Colonic mucosa (tissue), 4 donors: ENCODE results near the gene MMP25. TPM values are rescaled to one million over a fixed set of nuclear protein-coding genes. Genes with fewer than 3 reads are reported as not detected.

Source experiments
- DNase-seq: peaks from one replicate; pipeline ENCODE4 v3.0.0-alpha.2; 2020
- H3K27ac ChIP-seq: fragments of 200-600 bp; one replicate; pipeline ENCODE4 v1.8.0; 2021
- H3K27me3 ChIP-seq: fragments of 200-600 bp; one replicate; pipeline ENCODE4 v1.8.0; 2021
- H3K36me3 ChIP-seq: fragments of 200-600 bp; one replicate; pipeline ENCODE4 v1.8.0; 2021
- H3K4me1 ChIP-seq: fragments of 200-600 bp; one replicate; pipeline ENCODE4 v1.8.0; 2021; ENCODE audit warnings: mild to moderate bottlenecking
- H3K4me3 ChIP-seq: fragments of 200-600 bp; one replicate; pipeline ENCODE4 v1.8.0; 2021
- H3K9ac ChIP-seq, 2 donors: one replicate each; pipeline ENCODE4 v1.7.0; 2013; ENCODE audit warnings: control low read depth in 2 of 2, low read depth in 2 of 2, low read length in 2 of 2
- H3K9me3 ChIP-seq: fragments of 200-600 bp; one replicate; pipeline ENCODE4 v1.8.0; 2021
- intact Hi-C: fragments of 100-400 bp; cut with DNase I; formaldehyde crosslinking; loops from one replicate; pipeline ENCODE4 v1.14.1; 2022
- total RNA-seq, 2 donors: library from RNA; stranded (reverse); fragmentation: NEBNext Ultra II Directional in 1 of 2; extraction: Animal tissue kit (Norgen Biotek cat#: 25700) in 1 of 2; gene quantifications; one replicate each; pipeline ENCODE4 v1.2.1, GENCODE V29; 2021
- TF ChIP-seq, protein P1 (sequence below): fragments of 200-600 bp; IDR thresholded peaks from one replicate; pipeline ENCODE4 v1.8.0; 2022; ENCODE audit warnings: antibody characterized with exemption, mild to moderate bottlenecking
- donor health status: healthy.
- donor health status: DM: no; HTN: no; CAD: no.
- donor health status: DM: no; HTN: no; CAD: no.

The MMP25 gene
- total RNA-seq, 2 donors from 2014 or later: 0.44 to 0.88 TPM

DNA sequence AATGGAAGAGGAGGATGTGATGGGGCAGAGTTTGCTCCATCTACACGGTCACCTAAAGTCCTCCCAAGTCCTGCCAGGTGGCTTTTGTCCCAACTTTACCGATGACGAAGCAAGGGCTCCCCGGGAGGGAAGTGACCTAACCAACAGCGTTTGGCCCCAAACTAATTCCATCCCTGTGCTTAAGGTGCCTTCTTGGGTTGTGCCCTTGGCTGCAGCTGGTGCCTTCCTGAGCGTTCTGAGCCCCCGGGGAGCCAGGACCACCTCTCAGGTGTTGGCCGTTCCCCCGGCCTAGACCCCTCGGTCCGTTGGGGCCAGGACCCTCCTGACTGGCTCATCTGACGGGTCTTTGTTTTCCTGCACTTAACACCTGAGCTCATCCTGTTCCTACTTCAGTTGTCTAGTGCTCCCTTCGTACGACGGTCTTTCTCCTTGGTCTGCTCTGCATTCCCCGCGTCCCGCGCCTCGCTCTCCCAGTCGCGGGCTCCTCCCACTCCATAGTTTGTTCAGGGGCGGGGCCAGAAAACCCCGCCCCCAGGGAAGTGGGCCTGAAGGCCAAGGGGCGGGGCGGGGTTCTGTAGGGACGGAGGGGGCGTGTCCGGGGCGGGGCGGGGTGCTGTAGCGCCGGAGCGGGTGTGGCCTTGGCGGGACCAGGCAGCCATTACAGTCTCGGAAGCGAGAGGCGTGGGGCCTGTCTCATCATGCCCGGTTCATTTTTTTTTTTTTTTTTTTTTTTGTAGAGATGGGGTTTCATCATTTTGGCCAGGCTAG lies 53.6 kb downstream of the MMP25 start:
- H3K4me3 ChIP-seq: no peak overlapping the region

DNA sequence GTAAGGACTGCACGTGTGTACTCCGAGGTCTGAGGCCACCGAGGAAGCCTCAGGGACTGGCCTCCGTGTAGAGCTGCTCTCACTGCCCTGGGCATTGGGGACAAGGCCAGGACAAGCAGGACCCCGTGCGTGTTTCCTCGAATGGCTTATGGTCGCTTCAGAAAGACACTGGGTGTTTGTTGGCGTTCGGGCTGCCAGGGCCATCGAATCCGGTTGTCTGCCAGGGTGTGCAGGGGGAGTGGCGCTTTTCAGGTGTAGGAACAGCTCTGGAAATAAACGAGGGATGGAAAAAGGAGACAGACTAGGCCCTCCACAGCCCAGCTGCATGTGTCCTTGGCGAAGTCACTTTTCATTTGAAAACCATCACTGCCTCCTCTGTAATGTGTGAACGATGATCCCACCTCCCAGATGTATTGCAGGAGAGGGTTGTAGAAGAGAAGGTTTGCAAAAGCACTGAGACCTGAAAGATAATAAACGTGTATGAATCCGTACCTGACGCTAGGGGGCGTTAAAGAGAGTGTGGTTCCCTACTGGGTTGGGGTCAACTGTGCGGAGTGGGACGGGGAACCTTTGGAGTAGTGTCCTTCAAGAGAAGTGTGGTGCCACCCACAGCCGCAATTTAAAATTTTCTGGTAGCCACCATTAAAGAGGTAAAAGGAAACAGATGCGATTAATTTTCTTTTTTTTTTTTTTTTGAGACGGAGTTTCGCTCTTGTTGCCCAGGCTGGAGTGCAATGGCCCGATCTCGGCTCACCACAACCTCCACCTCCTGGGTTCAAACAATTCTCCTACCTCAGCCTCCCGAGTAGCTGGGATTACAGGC lies 54.9 kb downstream of the MMP25 start:
- no peaks in the 10 kb centered on the region for H3K4me1 ChIP-seq
- DNase-seq: peak; percentile 62
- TF ChIP-seq, protein P1, sequence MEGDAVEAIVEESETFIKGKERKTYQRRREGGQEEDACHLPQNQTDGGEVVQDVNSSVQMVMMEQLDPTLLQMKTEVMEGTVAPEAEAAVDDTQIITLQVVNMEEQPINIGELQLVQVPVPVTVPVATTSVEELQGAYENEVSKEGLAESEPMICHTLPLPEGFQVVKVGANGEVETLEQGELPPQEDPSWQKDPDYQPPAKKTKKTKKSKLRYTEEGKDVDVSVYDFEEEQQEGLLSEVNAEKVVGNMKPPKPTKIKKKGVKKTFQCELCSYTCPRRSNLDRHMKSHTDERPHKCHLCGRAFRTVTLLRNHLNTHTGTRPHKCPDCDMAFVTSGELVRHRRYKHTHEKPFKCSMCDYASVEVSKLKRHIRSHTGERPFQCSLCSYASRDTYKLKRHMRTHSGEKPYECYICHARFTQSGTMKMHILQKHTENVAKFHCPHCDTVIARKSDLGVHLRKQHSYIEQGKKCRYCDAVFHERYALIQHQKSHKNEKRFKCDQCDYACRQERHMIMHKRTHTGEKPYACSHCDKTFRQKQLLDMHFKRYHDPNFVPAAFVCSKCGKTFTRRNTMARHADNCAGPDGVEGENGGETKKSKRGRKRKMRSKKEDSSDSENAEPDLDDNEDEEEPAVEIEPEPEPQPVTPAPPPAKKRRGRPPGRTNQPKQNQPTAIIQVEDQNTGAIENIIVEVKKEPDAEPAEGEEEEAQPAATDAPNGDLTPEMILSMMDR: peak; percentile 49
- no peak overlapping the region for H3K4me3 ChIP-seq
- no peak overlapping the region for H3K27ac ChIP-seq
- intact Hi-C loops: no loop called here
- H3K27me3 ChIP-seq: no peaks in the 10 kb centered on the region
- H3K9me3 ChIP-seq: no peaks in the 10 kb centered on the region
- no peaks in the 10 kb centered on the region for H3K36me3 ChIP-seq
- H3K9ac ChIP-seq: no peak overlapping the region

More for the DNA sequence above, 53.6 kb downstream of the MMP25 start:
- intact Hi-C loops: no loop called here
- no peak overlapping the region for H3K27ac ChIP-seq
- no peak overlapping the region for H3K9ac ChIP-seq
- peak; percentile 97 for DNase-seq
- TF ChIP-seq, protein P1: no peak
- H3K4me1 ChIP-seq: no peaks in the 10 kb centered on the region
- H3K9me3 ChIP-seq: no peaks in the 10 kb centered on the region
- no peaks in the 10 kb centered on the region for H3K36me3 ChIP-seq
- H3K27me3 ChIP-seq: no peaks in the 10 kb centered on the region

DNA sequence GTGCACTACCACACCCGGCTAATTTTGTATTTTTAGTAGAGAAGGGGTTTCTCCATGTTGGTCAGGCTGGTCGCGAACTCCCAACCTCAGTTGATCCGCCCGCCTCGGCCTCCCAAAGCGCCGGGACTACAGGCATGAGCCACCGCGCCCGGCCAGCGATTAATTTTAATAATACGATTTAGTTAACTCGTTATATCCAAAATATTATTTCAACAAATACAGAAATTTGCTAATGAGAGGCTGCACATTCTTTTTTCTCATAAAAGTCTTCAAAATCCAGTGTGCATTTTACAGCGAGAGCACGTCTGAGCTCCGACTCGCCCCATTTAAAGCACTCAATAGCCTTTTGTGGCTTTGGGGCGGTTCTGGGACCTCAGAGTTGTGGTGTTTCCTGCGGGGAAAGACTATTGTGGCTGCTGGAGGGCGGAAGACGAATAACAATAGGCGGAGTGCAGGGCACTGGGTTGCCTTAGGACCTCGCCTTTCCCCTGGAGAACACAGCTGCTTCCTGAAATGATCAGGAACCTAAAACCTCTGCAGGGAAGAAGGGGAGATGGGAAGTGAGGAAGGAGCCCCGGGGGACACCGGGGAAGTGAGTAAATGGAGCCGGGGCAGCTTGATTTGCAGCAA lies 55.6 kb downstream of the MMP25 start:
- no peak overlapping the region for H3K27ac ChIP-seq
- intact Hi-C loops: no loop called here
- H3K27me3 ChIP-seq: no peaks in the 10 kb centered on the region
- TF ChIP-seq, protein P1: no peak
- H3K4me3 ChIP-seq: no peak overlapping the region
- no peaks in the 10 kb centered on the region for H3K9me3 ChIP-seq
- H3K9ac ChIP-seq: no peak overlapping the region
- H3K36me3 ChIP-seq: no peaks in the 10 kb centered on the region
- no peaks in the 10 kb centered on the region for H3K4me1 ChIP-seq
- no peak for DNase-seq

DNA sequence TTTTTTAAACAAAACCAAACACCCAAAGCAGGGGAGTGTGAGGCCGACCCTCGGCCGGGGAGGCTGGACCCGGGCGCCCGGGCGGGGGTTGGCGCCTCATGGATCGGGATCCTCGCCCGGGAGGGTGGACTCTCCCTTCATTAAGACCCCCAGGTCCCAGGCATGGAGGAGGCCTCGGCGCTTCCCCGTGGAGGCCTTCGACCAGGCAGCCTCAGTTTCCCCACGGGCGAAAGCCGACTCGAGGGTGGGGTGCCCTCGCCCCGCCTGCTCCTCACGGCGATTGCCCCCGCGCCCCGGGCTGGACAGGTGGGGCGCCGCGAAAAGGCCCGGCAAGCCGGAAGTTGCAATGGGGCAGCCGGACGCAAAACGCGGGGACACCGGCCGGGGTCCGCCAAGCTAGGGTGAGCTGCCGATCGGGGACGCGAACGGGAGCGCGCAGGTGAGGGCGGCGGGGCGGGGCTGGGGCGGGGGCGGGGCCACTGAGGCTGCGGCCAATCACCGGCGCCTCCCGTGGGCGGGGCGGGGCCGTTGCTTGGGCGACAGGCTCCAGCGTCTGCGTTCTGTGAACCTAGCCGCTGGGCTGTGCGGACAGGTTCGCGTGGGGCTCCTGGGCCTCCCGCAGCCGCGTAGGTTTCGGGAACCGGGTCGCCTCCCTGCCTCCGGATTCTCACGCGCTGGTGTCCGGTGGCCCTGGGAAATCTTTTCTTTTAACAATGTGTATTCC lies 60.0 kb downstream of the MMP25 start:
- Histone ChIP-seq H3K4me1 (no peaks in the 10 kb centered on the region), H3K27me3 (no peaks in the 10 kb centered on the region), H3K27ac (peak overlapping the region; percentile 62), H3K9ac (peak overlapping the region; percentile 71 to 89), H3K36me3 (no peaks in the 10 kb centered on the region), H3K4me3 (peak overlapping the region; percentile 56), H3K9me3 (no peaks in the 10 kb centered on the region)
- peak; percentile 93 for DNase-seq
- TF ChIP-seq, protein P1: no peak
- intact Hi-C loops: no loop called here

Other genes with a start within 250 kb of the MMP25 start
- gene PRSS41, start 248.1 kb upstream of the MMP25 start, total RNA-seq: not detected
- 1 to 10 TPM; 1.1 to 2.6 TPM for gene PRSS21, start 229.3 kb upstream of the MMP25 start, total RNA-seq
- gene ZG16B, start 216.3 kb upstream of the MMP25 start, total RNA-seq: 10 to 100 TPM; 34.1 to 62.1 TPM
- gene PRSS22, start 188.4 kb upstream of the MMP25 start, total RNA-seq: 1 to 10 TPM; 6.1 to 6.7 TPM
- gene FLYWCH2, start 163.3 kb upstream of the MMP25 start, total RNA-seq: 10 to 100 TPM; 16.2 to 24.8 TPM
- 10 to 100 TPM; 18.5 to 28.4 TPM for gene FLYWCH1, start 134.6 kb upstream of the MMP25 start, total RNA-seq
- gene KREMEN2, start 82.3 kb upstream of the MMP25 start, total RNA-seq: 1 to 10 TPM; 1.4 to 1.5 TPM
- 10 to 100 TPM; 14.0 to 42.3 TPM for gene PAQR4, start 77.2 kb upstream of the MMP25 start, total RNA-seq
- gene PKMYT1, start 66.1 kb upstream of the MMP25 start, total RNA-seq: 10 to 100 TPM in 1 of 2 donors, 1 to 10 TPM in 1; 9.5 to 76.6 TPM
- gene CLDN9, start 33.6 kb upstream of the MMP25 start, total RNA-seq: under 1 TPM; 0.35 to 0.67 TPM
- gene CLDN6, start 28.4 kb upstream of the MMP25 start, total RNA-seq: 1 to 10 TPM in 1 of 2 donors, not detected in 1; 1.2 TPM
- 10 to 100 TPM; 11.6 to 27.3 TPM for gene TNFRSF12A, start 26.2 kb upstream of the MMP25 start, total RNA-seq
- gene HCFC1R1, start 22.6 kb upstream of the MMP25 start, total RNA-seq: 10 to 100 TPM; 28.7 to 30.0 TPM
- 10 to 100 TPM; 27.4 to 45.8 TPM for gene THOC6, start 22.5 kb upstream of the MMP25 start, total RNA-seq
- gene BICDL2, start 9.6 kb upstream of the MMP25 start, total RNA-seq: 10 to 100 TPM; 56.6 to 83.9 TPM
- gene IL32, start 19.1 kb downstream of the MMP25 start, total RNA-seq: 100 to 1,000 TPM; 256 to 329 TPM
- gene ZSCAN10, start 52.7 kb downstream of the MMP25 start, total RNA-seq: under 1 TPM in 1 of 2 donors, not detected in 1; 0.86 TPM
- gene ZNF205, start 66.0 kb downstream of the MMP25 start, total RNA-seq: 10 to 100 TPM in 1 of 2 donors, 1 to 10 TPM in 1; 9.9 to 10.5 TPM
- gene ZNF213, start 88.5 kb downstream of the MMP25 start, total RNA-seq: 10 to 100 TPM; 12.4 to 20.4 TPM
- not detected for gene OR1F1, start 141.6 kb downstream of the MMP25 start, total RNA-seq
- gene ZNF200, start 188.6 kb downstream of the MMP25 start, total RNA-seq: 1 to 10 TPM; 7.1 to 7.2 TPM
- 1 to 10 TPM in 1 of 2 donors, under 1 TPM in 1; 0.57 to 1.1 TPM for gene MEFV, start 210.1 kb downstream of the MMP25 start, total RNA-seq
- gene ZNF263, start 236.9 kb downstream of the MMP25 start, total RNA-seq: 10 to 100 TPM; 19.5 to 27.2 TPM